IMR-90 (cell line): Measurements from ENCODE around the gene LYPD6. TPM values are rescaled to one million over a fixed set of nuclear protein-coding genes. Genes with fewer than 3 reads are reported as not detected.

Experiments
- ATAC-seq: fragments of 200-7000 bp; cut with Tn5 transposase; 2 replicates; pipeline ENCODE4 v1.9.1; 2020; ENCODE audit warnings: low read depth, mild to moderate bottlenecking, moderate library complexity
- BruUV-seq: library from RNA; stranded (reverse); fragments of 400-500 nt; replicated peaks from 2 replicates; lab custom pipeline; 2021; lab: Mats Ljungman, UMichigan
- CTCF ChIA-PET: fragments of 300-600 bp; formaldehyde crosslinking; extraction: SDS; loops from one replicate; lab custom pipeline; 2021; ENCODE audit warnings: antibody characterized with exemption; lab: Yijun Ruan, JAX
- POLR2A ChIA-PET: fragments of 300-600 bp; sonication (Branson Sonifier 250); formaldehyde crosslinking; loops from one replicate; lab custom pipeline; 2022; ENCODE audit warnings: antibody characterized with exemption; ENCODE audit not compliant: unreplicated experiment; lab: Charles Lee
- DNase-seq: peaks from one replicate; pipeline ENCODE4 v3.0.0; 2013
- H2AFZ ChIP-seq: replicated peaks from 2 replicates; pipeline ENCODE3; 2013; ENCODE audit warnings: low read length, mild to moderate bottlenecking; ENCODE audit not compliant: poor library complexity
- H2AK5ac ChIP-seq: 2 replicates; pipeline ENCODE4 v1.6.1; 2013; ENCODE audit warnings: low read depth, low read length, inconsistent platforms
- H2AK9ac ChIP-seq: replicated peaks from 2 replicates; pipeline ENCODE3; 2013; ENCODE audit warnings: mild to moderate bottlenecking, low read depth, low read length, moderate library complexity; ENCODE audit not compliant: poor library complexity
- H2BK120ac ChIP-seq: 2 replicates; pipeline ENCODE4 v1.6.1; 2013; ENCODE audit warnings: low read depth, low read length, inconsistent platforms
- H2BK15ac ChIP-seq: 3 replicates; pipeline ENCODE4 v1.6.1; 2013; ENCODE audit warnings: low read depth, low read length, inconsistent platforms
- H2BK20ac ChIP-seq: 2 replicates; pipeline ENCODE4 v1.6.1; 2013; ENCODE audit warnings: low read depth, mild to moderate bottlenecking, inconsistent platforms, low read length, moderate library complexity
- H2BK5ac ChIP-seq: 2 replicates; pipeline ENCODE4 v1.6.1; 2013; ENCODE audit warnings: mild to moderate bottlenecking, low read depth, low read length, inconsistent platforms; ENCODE audit not compliant: poor library complexity, severe bottlenecking
- H3K14ac ChIP-seq: replicated peaks from 2 replicates; pipeline ENCODE4 v1.6.1; 2013; ENCODE audit warnings: low read depth, low read length, inconsistent platforms
- H3K18ac ChIP-seq: 2 replicates; pipeline ENCODE4 v1.6.1; 2013; ENCODE audit warnings: low read depth, low read length, control low read depth
- H3K23ac ChIP-seq: 2 replicates; pipeline ENCODE4 v1.6.1; 2013; ENCODE audit warnings: low read depth, low read length, inconsistent platforms
- H3K27ac ChIP-seq: 2 replicates; pipeline ENCODE4 v1.5.1; 2013; ENCODE audit warnings: mild to moderate bottlenecking, control low read depth, low read length; ENCODE audit not compliant: insufficient read depth
- H3K27me3 ChIP-seq: 2 replicates; pipeline ENCODE4 v1.6.1; 2013; ENCODE audit warnings: low read length; ENCODE audit not compliant: control insufficient read depth, insufficient read depth
- H3K36me3 ChIP-seq: 2 replicates; pipeline ENCODE4 v1.6.1; 2013; ENCODE audit warnings: low read length, mixed read lengths; ENCODE audit not compliant: control insufficient read depth, insufficient read depth
- H3K4ac ChIP-seq: 2 replicates; pipeline ENCODE4 v1.6.1; 2013; ENCODE audit warnings: low read depth, low read length, inconsistent platforms
- H3K4me1 ChIP-seq: 2 replicates; pipeline ENCODE4 v1.6.1; 2013; ENCODE audit warnings: low read length, mixed read lengths; ENCODE audit not compliant: control insufficient read depth, insufficient read depth
- H3K4me2 ChIP-seq: 2 replicates; pipeline ENCODE4 v1.6.1; 2013; ENCODE audit warnings: low read depth, mild to moderate bottlenecking, control low read depth, low read length, moderate library complexity
- H3K4me3 ChIP-seq: 2 replicates; pipeline ENCODE4 v1.5.1; 2013; ENCODE audit warnings: low read depth, mild to moderate bottlenecking, control low read depth, low read length, moderate library complexity; ENCODE audit not compliant: insufficient read depth
- H3K56ac ChIP-seq: 2 replicates; pipeline ENCODE4 v1.6.1; 2013; ENCODE audit warnings: low read length, inconsistent platforms; ENCODE audit not compliant: insufficient read depth; ENCODE audit errors: extremely low read depth
- H3K79me1 ChIP-seq, 2 experiments: 2 replicates each; pipeline ENCODE4 v1.6.1; 2013; ENCODE audit warnings: low read length in 2 of 2, inconsistent platforms in 1 of 2, low read depth in 1 of 2
- H3K9ac ChIP-seq: 2 replicates; pipeline ENCODE4 v1.6.1; 2013; ENCODE audit warnings: low read depth, low read length, control low read depth
- H3K9me1 ChIP-seq: 2 replicates; pipeline ENCODE4 v1.6.1; 2013; ENCODE audit warnings: low read length, inconsistent platforms; ENCODE audit not compliant: insufficient read depth
- H3K9me3 ChIP-seq: 2 replicates; pipeline ENCODE4 v1.6.1; 2013; ENCODE audit warnings: low read length; ENCODE audit not compliant: control insufficient read depth, insufficient read depth
- H4K20me1 ChIP-seq: 2 replicates; pipeline ENCODE4 v1.6.1; 2013; ENCODE audit warnings: low read length, inconsistent platforms; ENCODE audit not compliant: insufficient read depth
- H4K5ac ChIP-seq: 2 replicates; pipeline ENCODE4 v1.6.1; 2013; ENCODE audit warnings: mild to moderate bottlenecking, low read depth, low read length, control low read depth
- H4K8ac ChIP-seq, 2 experiments: 2 replicates each; pipeline ENCODE4 v1.6.1; 2013; ENCODE audit warnings: low read depth in 2 of 2, low read length in 2 of 2, control low read depth in 1 of 2, inconsistent platforms in 1 of 2
- H4K91ac ChIP-seq: 2 replicates; pipeline ENCODE4 v1.6.1; 2013; ENCODE audit warnings: low read depth, low read length, inconsistent platforms; ENCODE audit not compliant: insufficient read depth
- BHLHE40 ChIP-seq: fragments of 150-350 bp; IDR thresholded peaks from 2 replicates; pipeline ENCODE4 v1.6.1; 2016; ENCODE audit warnings: mild to moderate bottlenecking, low read depth, low read length
- CEBPB ChIP-seq: IDR thresholded peaks from 2 replicates; pipeline ENCODE4 v1.6.1; 2012; ENCODE audit warnings: low read depth, low read length, improper control_type of control experiment
- CHD1 ChIP-seq: IDR thresholded peaks from 2 replicates; pipeline ENCODE4 v1.6.1; 2012; ENCODE audit warnings: low read depth, low read length, improper control_type of control experiment
- CTCF ChIP-seq: conservative IDR thresholded peaks from 2 replicates; pipeline ENCODE4 v1.5.1; 2012; ENCODE audit warnings: mild to moderate bottlenecking, low read depth, low read length, improper control_type of control experiment
- ELK1 ChIP-seq: fragments of 150-350 bp; IDR thresholded peaks from 2 replicates; pipeline ENCODE4 v1.6.1; 2016; ENCODE audit warnings: low read depth, mild to moderate bottlenecking, low read length, moderate library complexity, borderline replicate concordance
- FOS ChIP-seq: fragments of 150-350 bp; IDR thresholded peaks from 2 replicates; pipeline ENCODE4 v1.6.1; 2016; ENCODE audit warnings: low read depth, low read length
- MAFK ChIP-seq: IDR thresholded peaks from 2 replicates; pipeline ENCODE4 v1.6.1; 2012; ENCODE audit warnings: low read depth, low read length, improper control_type of control experiment
- MAZ ChIP-seq: IDR thresholded peaks from 2 replicates; pipeline ENCODE4 v1.6.1; 2012; ENCODE audit warnings: low read depth, mild to moderate bottlenecking, low read length, improper control_type of control experiment, moderate library complexity, borderline replicate concordance
- MXI1 ChIP-seq: IDR thresholded peaks from 2 replicates; pipeline ENCODE4 v1.6.1; 2012; ENCODE audit warnings: low read depth, mild to moderate bottlenecking, low read length, moderate library complexity, borderline replicate concordance
- NFE2L2 ChIP-seq: fragments of 150-350 bp; IDR thresholded peaks from 2 replicates; pipeline ENCODE4 v1.6.1; 2016; ENCODE audit warnings: low read depth, mild to moderate bottlenecking, low read length
- POLR2A ChIP-seq: IDR thresholded peaks from 2 replicates; pipeline ENCODE4 v1.6.1; 2012; ENCODE audit warnings: mild to moderate bottlenecking, low read depth, low read length
- RAD21 ChIP-seq: IDR thresholded peaks from 2 replicates; pipeline ENCODE4 v1.6.1; 2012; ENCODE audit warnings: low read length, improper control_type of control experiment
- RCOR1 ChIP-seq: IDR thresholded peaks from 2 replicates; pipeline ENCODE4 v1.6.1; 2012; ENCODE audit warnings: mild to moderate bottlenecking, low read length, improper control_type of control experiment; ENCODE audit not compliant: insufficient replicate concordance
- SMC3 ChIP-seq: fragments of 150-350 bp; IDR thresholded peaks from 2 replicates; pipeline ENCODE4 v1.6.1; 2016; ENCODE audit warnings: low read depth, mild to moderate bottlenecking, antibody characterized with exemption, low read length, moderate library complexity
- USF2 ChIP-seq: fragments of 150-350 bp; IDR thresholded peaks from 2 replicates; pipeline ENCODE4 v1.6.1; 2017; ENCODE audit warnings: mild to moderate bottlenecking, antibody characterized with exemption, low read length, low read depth
- WGBS, 2 experiments: methylation state at CpG; one replicate each; pipeline versions ENCODE4 v1.1.5 to v1.1.7; 2013; ENCODE audit warnings: missing lambda C conversion rate in 2 of 2; ENCODE audit not compliant: insufficient read length in 1 of 2; ENCODE audit errors: extremely low coverage in 2 of 2; 5-methylcytosine and 5-hydroxymethylcytosine counted together
- dilution Hi-C: fragments of 300-500 bp; cut with HindIII; formaldehyde crosslinking; loops from one replicate; pipeline ENCODE4 v1.14.3; 2018; ENCODE audit warnings: low sequenced_read_pairs; ENCODE audit not compliant: unreplicated experiment
- in situ Hi-C: fragments of 300-500 bp; cut with MboI; formaldehyde crosslinking; loops from 3 replicates; pipeline ENCODE4 v1.14.3; 2019; ENCODE audit warnings: low sequenced_read_pairs, inconsistent platforms, mixed read lengths
- intact Hi-C: fragments of 100-400 bp; cut with micrococcal nuclease; formaldehyde crosslinking; loops from 2 replicates; pipeline ENCODE4 v1.10.0; 2022
- polyA plus RNA-seq, 3 experiments: library from polyadenylated mRNA; depleted of rRNA; stranded (reverse); fragments of >200 nt; gene quantifications; 2 replicates each; pipeline ENCODE4 v1.2.3, GENCODE V29; 2012; ENCODE audit warnings: low replicate concordance in 1 of 3
- total RNA-seq: library from RNA; depleted of rRNA; stranded (reverse); fragments of >200 nt; gene quantifications from 2 replicates; pipeline ENCODE4 v1.2.3, GENCODE V29; 2012

LYPD6 gene
- total and polyA plus RNA-seq, 2 of the 4 experiments (the other 2 are of a cell fraction), result 0.87 to 0.90 TPM

GRCh38 chr2:149438330-149438960, 108.1 kb downstream of the LYPD6 start:
- POLR2A ChIA-PET, result no interaction called here
- Histone ChIP-seq H3K27me3 (no peaks in the 10 kb centered on the region), H3K18ac (no peak overlapping the region), H3K27ac (no peak overlapping the region), H2AFZ (no peak overlapping the region), H2BK20ac (no peak overlapping the region), H3K56ac (no peak overlapping the region), H3K9me3 (no peaks in the 10 kb centered on the region), H2BK15ac (no peak overlapping the region), H3K9ac (no peak overlapping the region), H4K91ac (no peak overlapping the region), H2BK5ac (no peak overlapping the region), H2AK5ac (no peak overlapping the region), H3K36me3 (no peaks in the 10 kb centered on the region), H4K20me1 (no peaks in the 10 kb centered on the region), H3K79me1 (no peaks in the 10 kb centered on the region), H2AK9ac (no peak overlapping the region), H3K14ac (no peak overlapping the region), H3K4me2 (no peak overlapping the region), H3K4me1 (no peaks in the 10 kb centered on the region), H3K4ac (no peak overlapping the region), H4K5ac (no peak overlapping the region), H3K23ac (no peak overlapping the region), H3K4me3 (no peak overlapping the region), H2BK120ac (no peak overlapping the region), H3K9me1 (no peaks in the 10 kb centered on the region), H4K8ac (no peak overlapping the region)
- in situ Hi-C loops (no loop called here), intact Hi-C loops (no loop called here), dilution Hi-C loops (no loop called here)
- WGBS, 2 experiments, result no CpG with 5 or more reads among the region's 3 CpGs
- DNase-seq (no peak), ATAC-seq (no peak)
- CTCF ChIA-PET, result no interaction called here
- BruUV-seq, result no TSS peak
- TF ChIP-seq CTCF (no peak), POLR2A (no peak), RCOR1 (no peak), NFE2L2 (no peak), MAFK (no peak), USF2 (no peak), RAD21 (no peak), CHD1 (no peak), ELK1 (no peak), BHLHE40 (no peak), MAZ (no peak), FOS (no peak), SMC3 (no peak), MXI1 (no peak), CEBPB (no peak)
